A673 (cell line): ENCODE measurements around the gene TMEM238.

ENCODE experiments used
- CTCF ChIP-seq: fragments of 300-800, 200-600 bp; sonication (generic); conservative IDR thresholded peaks from 2 replicates; pipeline ENCODE4 v1.5.1; 2017; ENCODE audit warnings: low read depth, mild to moderate bottlenecking, antibody characterized with exemption, low read length, moderate library complexity, mixed read lengths
- EZH2 ChIP-seq: fragments of 200-600 bp; sonication (generic); IDR thresholded peaks from 2 replicates; pipeline ENCODE4 v1.6.1; 2017; ENCODE audit warnings: borderline replicate concordance, low read depth, mild to moderate bottlenecking, mixed read lengths, antibody characterized with exemption, low read length; ENCODE audit not compliant: poor library complexity, severe bottlenecking

- TF ChIP-seq CTCF (no peak), EZH2 (no peak)
These were observed 44.0 kb downstream of the TMEM238 start for GRCh38 chr19:55339889-55340783.
